Gastroesophageal sphincter (tissue), 4 donors: ENCODE results near the gene FZD10. TPM values are rescaled to one million over a fixed set of nuclear protein-coding genes. Genes with fewer than 3 reads are reported as not detected.

ENCODE experiments used
- ATAC-seq: fragments of 150-250 bp; one replicate; pipeline ENCODE4 v1.9.1; 2016; ENCODE audit warnings: mild to moderate bottlenecking, moderate library complexity
- H3K27ac ChIP-seq, 4 donors: fragments of 200-600 bp; sonication (generic) in 3 of 4; 1 replicate in 3 of 4; 2 replicates in 1 of 4; pipeline ENCODE4 v1.5.1; 2016 to 2019
- H3K27me3 ChIP-seq: fragments of 200-600 bp; sonication (generic); one replicate; pipeline ENCODE4 v1.5.1; 2019
- H3K36me3 ChIP-seq, 2 donors: fragments of 200-600 bp; sonication (generic); one replicate each; pipeline ENCODE4 v1.5.1; 2019; ENCODE audit warnings: control low read depth in 1 of 2
- H3K4me1 ChIP-seq, 3 donors: fragments of 200-600 bp; sonication (generic); 1 replicate in 2 of 3; 2 replicates in 1 of 3; pipeline ENCODE4 v1.5.1; 2016 to 2019; ENCODE audit warnings: control low read depth in 2 of 3
- H3K4me3 ChIP-seq, 2 donors: fragments of 200-600 bp; sonication (generic); one replicate each; pipeline ENCODE4 v1.5.1; 2019; ENCODE audit warnings: mild to moderate bottlenecking in 1 of 2, moderate library complexity in 1 of 2
- H3K9me3 ChIP-seq, 3 donors: fragments of 200-600 bp; sonication (generic); one replicate each; pipeline ENCODE4 v1.5.1; 2017 to 2019; ENCODE audit warnings: control low read depth in 2 of 3
- EP300 ChIP-seq: sonication (generic); formaldehyde crosslinking; IDR thresholded peaks from one replicate; pipeline ENCODE4 v1.6.1; 2017; ENCODE audit warnings: antibody characterized with exemption, mild to moderate bottlenecking
- POLR2A ChIP-seq, 2 donors: fragments of 450-650 bp; IDR thresholded peaks; one replicate each; pipeline ENCODE4 v1.6.1; 2017; ENCODE audit warnings: antibody characterized with exemption in 2 of 2, mild to moderate bottlenecking in 2 of 2, moderate library complexity in 1 of 2
- POLR2AphosphoS5 ChIP-seq: sonication (generic); formaldehyde crosslinking; IDR thresholded peaks from one replicate; pipeline ENCODE4 v1.6.1; 2017; ENCODE audit warnings: antibody characterized with exemption
- WGBS, 2 donors: methylation state at CpG; one replicate each; pipeline ENCODE4 v1.1.5; 2018; ENCODE audit warnings: low coverage in 1 of 2; 5-methylcytosine and 5-hydroxymethylcytosine counted together
- total RNA-seq, 4 donors: library from RNA; depleted of rRNA; stranded (reverse); fragments of >200 nt; gene quantifications; one replicate each; pipeline ENCODE4 v1.1.0, GENCODE V29; 2016
- TF ChIP-seq, protein P1 (sequence below), 4 experiments: fragments of 200-600 bp in 2 of 4; fragments of 450-650 bp in 2 of 4; sonication (generic) in 1 of 4; IDR thresholded peaks; one replicate each; pipeline ENCODE4 v1.5.1; 2017 to 2019; ENCODE audit warnings: antibody characterized with exemption in 4 of 4, mild to moderate bottlenecking in 2 of 4, moderate library complexity in 2 of 4

Gene FZD10, protein sequence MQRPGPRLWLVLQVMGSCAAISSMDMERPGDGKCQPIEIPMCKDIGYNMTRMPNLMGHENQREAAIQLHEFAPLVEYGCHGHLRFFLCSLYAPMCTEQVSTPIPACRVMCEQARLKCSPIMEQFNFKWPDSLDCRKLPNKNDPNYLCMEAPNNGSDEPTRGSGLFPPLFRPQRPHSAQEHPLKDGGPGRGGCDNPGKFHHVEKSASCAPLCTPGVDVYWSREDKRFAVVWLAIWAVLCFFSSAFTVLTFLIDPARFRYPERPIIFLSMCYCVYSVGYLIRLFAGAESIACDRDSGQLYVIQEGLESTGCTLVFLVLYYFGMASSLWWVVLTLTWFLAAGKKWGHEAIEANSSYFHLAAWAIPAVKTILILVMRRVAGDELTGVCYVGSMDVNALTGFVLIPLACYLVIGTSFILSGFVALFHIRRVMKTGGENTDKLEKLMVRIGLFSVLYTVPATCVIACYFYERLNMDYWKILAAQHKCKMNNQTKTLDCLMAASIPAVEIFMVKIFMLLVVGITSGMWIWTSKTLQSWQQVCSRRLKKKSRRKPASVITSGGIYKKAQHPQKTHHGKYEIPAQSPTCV
- total RNA-seq: 1 to 10 TPM in 2 of 4 donors, under 1 TPM in 1, not detected in 1; 0.94 to 1.6 (median 1.1) TPM

DNA sequence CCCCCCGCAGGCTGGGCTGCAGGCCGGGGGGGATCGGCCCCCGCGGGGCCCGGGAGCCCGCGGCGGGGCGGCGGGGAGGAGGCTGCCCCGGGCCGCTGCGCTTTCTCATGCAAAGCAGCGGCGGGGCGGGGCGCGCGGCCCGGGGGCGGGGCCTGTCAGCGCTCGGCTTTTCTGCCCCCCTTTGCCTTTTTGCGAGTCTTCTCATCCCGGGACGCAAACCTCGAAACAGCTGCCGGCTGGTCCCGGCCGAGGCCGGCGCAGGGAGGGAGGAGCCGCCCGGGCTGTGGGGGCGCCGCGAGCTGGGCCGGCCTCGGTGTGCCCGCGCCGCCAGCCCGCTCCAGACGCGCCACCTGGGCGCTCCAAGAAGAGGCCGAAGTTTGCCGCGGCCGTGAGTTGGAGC lies at the start of gene FZD10:
TSS of gene FZD10 (plus strand) at position 198 of the 400 bp plus-strand sequence. CDS start 479 bp downstream, outside the sequence.
- Histone ChIP-seq H3K36me3 (no peaks in the 10 kb centered on the region), H3K4me1 (peaks cover 0 to 35% (median 9%) of the 10 kb centered on the region in 3 donors), H3K9me3 (no peaks in the 10 kb centered on the region), H3K27me3 (peaks cover 94% of the 10 kb centered on the region), H3K4me3 (peak within 1 kb of the TSS; percentile 13 to 52), H3K27ac (peak within 1 kb of the TSS in 1 of 4 donors; percentile 44)
- no CpG with 5 or more reads among the region's 51 CpGs for WGBS, 2 donors
- peak; percentile 54 for ATAC-seq
- TF ChIP-seq POLR2A (IDR thresholded peaks at IDR 0.05) (no peak), EP300 (no peak), POLR2AphosphoS5 (no peak)
- TF ChIP-seq, protein P1, sequence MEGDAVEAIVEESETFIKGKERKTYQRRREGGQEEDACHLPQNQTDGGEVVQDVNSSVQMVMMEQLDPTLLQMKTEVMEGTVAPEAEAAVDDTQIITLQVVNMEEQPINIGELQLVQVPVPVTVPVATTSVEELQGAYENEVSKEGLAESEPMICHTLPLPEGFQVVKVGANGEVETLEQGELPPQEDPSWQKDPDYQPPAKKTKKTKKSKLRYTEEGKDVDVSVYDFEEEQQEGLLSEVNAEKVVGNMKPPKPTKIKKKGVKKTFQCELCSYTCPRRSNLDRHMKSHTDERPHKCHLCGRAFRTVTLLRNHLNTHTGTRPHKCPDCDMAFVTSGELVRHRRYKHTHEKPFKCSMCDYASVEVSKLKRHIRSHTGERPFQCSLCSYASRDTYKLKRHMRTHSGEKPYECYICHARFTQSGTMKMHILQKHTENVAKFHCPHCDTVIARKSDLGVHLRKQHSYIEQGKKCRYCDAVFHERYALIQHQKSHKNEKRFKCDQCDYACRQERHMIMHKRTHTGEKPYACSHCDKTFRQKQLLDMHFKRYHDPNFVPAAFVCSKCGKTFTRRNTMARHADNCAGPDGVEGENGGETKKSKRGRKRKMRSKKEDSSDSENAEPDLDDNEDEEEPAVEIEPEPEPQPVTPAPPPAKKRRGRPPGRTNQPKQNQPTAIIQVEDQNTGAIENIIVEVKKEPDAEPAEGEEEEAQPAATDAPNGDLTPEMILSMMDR (IDR thresholded peaks at IDR 0.05): no peak

DNA sequence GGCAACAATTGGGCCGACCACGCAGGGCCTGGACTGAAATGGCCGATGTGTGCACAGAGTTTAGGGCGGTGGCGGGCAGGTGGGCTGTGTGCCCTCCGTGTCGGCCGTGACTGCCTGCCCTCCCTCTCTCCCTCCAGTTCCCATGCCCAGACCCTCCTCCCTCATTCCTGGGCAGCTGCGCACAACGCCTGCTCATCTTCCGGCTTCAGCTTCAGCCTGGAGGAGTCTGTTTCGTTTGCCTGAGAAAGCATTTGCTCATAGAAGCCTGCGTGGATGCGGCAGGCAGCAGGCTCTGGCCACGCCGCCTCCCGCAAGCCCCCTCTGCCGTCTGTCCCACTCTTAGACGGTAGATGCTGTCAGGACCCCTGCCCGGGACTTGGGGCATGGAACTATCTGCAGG lies 47.3 kb upstream of the FZD10 start:
- Histone ChIP-seq H3K4me1 (no peaks in the 10 kb centered on the region), H3K27ac (no peak overlapping the region), H3K36me3 (no peaks in the 10 kb centered on the region), H3K27me3 (peaks cover 40% of the 10 kb centered on the region), H3K4me3 (no peak overlapping the region), H3K9me3 (no peaks in the 10 kb centered on the region)
- WGBS, 2 donors: 100% methylated on average over 5 of the region's 20 CpGs; no CpG with 5 or more reads in 1 of the 2 donors
- TF ChIP-seq EP300 (no peak), POLR2A (IDR thresholded peaks at IDR 0.05) (no peak), POLR2AphosphoS5 (no peak)
- TF ChIP-seq, protein P1 (IDR thresholded peaks at IDR 0.05): no peak
- ATAC-seq: no peak

DNA sequence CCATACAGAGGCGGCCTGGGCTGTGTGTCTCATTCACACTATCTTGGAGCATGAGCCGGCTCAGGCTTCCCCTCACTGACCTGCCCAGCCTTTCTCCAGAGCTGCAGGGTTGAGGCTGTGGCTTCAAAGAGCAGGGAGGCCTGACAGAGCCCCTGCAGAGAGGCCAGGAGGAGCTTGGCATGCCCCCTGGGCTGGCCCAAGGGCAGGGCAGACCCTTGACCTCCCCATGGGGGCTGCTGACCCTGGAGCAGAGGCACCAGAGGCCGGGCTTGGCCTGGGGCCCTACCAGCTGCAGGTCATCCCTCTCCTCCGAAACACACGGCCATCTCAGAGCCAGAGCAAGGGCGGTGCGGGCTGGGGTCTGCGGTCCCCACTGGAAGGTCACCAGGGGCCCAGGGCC lies 46.6 kb upstream of the FZD10 start:
- TF ChIP-seq EP300: no peak
- TF ChIP-seq, protein P1 (IDR thresholded peaks at IDR 0.05): no peak
- no peak for TF ChIP-seq POLR2AphosphoS5
- TF ChIP-seq POLR2A (IDR thresholded peaks at IDR 0.05): no peak
- Histone ChIP-seq H3K36me3 (no peaks in the 10 kb centered on the region), H3K4me3 (no peak overlapping the region), H3K4me1 (no peaks in the 10 kb centered on the region), H3K27me3 (peaks cover 41% of the 10 kb centered on the region), H3K9me3 (no peaks in the 10 kb centered on the region), H3K27ac (no peak overlapping the region)
- ATAC-seq: no peak
- no CpG with 5 or more reads among the region's 8 CpGs for WGBS, 2 donors

DNA sequence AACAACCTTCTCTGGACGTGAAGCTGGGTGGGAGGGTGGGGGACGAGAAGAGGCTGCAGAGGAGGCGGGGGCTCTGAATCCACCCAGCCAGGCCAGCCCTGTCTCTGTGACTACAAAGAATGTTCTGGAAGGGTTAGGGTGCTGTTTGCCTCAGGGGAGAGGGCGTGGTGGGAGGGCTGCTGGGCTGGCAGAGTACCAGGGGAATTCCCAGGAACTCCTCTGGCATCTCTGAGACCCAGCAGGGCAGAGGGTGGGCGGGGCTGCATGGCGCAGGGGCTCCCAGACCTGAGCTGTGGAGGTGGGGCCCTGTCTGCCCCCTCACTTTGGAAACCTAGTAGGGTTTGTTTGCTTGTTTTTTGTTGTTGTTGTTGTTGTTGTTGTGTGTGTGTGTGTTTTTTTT lies 45.5 kb upstream of the FZD10 start:
- TF ChIP-seq POLR2AphosphoS5 (no peak), EP300 (no peak), POLR2A (IDR thresholded peaks at IDR 0.05) (no peak)
- TF ChIP-seq, protein P1 (IDR thresholded peaks at IDR 0.05): no peak
- no CpG with 5 or more reads among the region's 6 CpGs for WGBS, 2 donors
- Histone ChIP-seq H3K27me3 (peaks cover 38% of the 10 kb centered on the region), H3K9me3 (no peaks in the 10 kb centered on the region), H3K4me1 (no peaks in the 10 kb centered on the region), H3K4me3 (no peak overlapping the region), H3K27ac (no peak overlapping the region), H3K36me3 (no peaks in the 10 kb centered on the region)
- ATAC-seq: no peak
